Activated CD8-positive, alpha-beta memory T cell treated with anti-CD3 and anti-CD28 coated beads, Interleukin-2, amount 50 U/mL, for 48 hours (primary cell): ENCODE results near the gene PIGT.

Experiments
- DNase-seq: peaks from one replicate; pipeline ENCODE4 v3.0.0-alpha.2; 2020

Gene PIGT

GRCh38 chr20:45432294-45432693 is 16.4 kb downstream of the PIGT start:
- DNase-seq, result no peak

- DNase-seq, result no peak
These were observed 17.4 kb downstream of the PIGT start for GRCh38 chr20:45433316-45433715.

- DNase-seq, result no peak
These were observed 18.0 kb downstream of the PIGT start for GRCh38 chr20:45433976-45434375.

- DNase-seq, result peak; percentile 96
These were observed 21.0 kb downstream of the PIGT start for GRCh38 chr20:45436732-45437485.

DNA sequence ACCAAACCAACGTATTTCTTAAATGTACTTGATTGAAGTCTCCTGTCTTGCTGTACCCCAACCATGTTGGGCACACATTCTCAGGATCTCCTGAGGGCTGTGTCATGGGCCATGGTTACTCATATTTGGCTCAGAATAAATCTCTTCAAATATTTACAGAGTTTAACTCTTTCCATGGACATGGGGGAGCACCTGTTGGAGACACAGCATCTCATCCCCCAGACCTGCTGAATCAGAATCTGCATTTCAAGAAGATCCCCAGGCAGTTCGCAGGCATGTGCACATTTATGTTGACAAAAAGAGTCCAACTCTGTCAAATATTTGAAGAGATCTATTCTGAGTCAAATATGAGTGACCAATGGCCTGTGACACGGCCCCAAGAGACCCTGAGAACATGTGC is 24.5 kb downstream of the PIGT start:
- DNase-seq, result no peak

- no peak for DNase-seq
These were observed 25.1 kb downstream of the PIGT start for GRCh38 chr20:45440891-45441685.

DNA sequence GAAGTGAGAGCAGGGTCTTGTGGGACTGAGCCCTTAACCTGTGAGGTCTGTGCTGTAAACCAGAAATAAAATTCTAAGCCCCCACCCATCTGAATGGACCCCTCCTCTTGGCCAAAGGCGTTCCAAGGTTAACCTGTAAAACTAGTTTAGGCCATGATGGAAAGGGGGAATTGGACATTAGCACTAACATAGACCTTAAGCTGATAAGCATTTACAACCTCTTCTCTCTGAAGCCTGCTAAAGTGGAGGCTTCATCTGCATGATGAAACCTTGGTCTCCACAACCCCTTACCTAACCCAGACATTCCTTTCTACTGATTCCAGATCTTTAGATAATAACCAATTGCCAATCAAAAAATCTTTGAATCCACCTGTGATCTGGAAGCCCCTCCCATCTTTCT is 25.8 kb downstream of the PIGT start:
- DNase-seq, result no peak

DNA sequence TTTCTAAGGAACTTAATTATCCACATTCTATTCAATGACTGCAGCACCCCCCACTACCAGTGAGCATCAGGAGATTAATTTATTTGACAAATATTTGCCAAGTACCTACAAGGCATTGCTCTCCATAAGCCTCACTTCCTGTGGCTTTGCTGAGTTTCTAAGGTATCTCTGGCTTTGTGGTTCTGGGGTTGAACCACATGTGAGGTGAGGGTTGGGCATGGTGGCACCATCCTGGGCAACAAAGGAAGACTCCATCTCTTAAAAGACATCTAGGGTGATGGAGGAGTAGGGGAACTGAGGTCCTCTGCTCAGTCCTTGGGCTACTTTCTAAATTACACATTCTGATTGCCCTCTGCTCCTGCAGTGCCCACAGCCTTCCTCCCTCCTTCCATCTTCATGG is 28.1 kb downstream of the PIGT start:
- DNase-seq, result no peak

- DNase-seq, result no peak
These were observed 30.0 kb downstream of the PIGT start for GRCh38 chr20:45445805-45446562.

- DNase-seq, result no peak
These were observed 32.3 kb downstream of the PIGT start for GRCh38 chr20:45448270-45448669.

GRCh38 chr20:45449528-45449927 is 33.6 kb downstream of the PIGT start:
- no peak for DNase-seq

DNA sequence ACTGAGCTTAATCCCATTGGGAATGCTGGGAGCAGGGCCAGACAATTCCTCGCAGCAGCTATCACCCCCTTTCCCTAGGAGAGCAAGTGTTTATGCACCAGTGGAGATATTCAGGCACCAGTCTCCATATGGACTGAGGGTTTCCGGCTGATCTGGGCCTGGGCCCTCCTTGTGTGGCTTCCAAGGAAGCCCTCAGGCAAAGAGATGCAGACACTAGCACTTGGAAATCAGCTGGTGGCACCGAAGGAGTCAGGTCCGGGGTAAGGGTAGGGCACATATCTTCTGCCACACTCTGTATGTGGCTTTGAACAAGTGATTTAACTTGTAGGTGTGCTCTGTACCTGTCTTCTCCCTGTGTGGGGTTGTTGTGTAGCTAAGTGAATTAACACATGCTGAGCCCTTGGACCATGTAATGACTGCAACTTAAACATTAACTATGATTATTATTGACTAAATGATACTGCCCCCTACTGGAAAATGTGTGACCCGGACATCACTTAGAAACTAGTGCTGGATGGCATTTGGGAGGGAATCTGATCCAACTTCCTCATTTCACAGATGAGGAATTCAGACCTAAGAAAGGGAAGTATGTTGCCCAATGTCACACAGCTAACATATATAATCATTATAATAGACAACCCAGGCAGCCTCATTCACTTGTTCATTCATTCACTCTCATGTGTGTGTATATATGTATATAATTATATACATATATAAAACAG is 34.3 kb downstream of the PIGT start:
- DNase-seq, result no peak

- no peak for DNase-seq
These were observed 36.3 kb downstream of the PIGT start for GRCh38 chr20:45452238-45452637.

DNA sequence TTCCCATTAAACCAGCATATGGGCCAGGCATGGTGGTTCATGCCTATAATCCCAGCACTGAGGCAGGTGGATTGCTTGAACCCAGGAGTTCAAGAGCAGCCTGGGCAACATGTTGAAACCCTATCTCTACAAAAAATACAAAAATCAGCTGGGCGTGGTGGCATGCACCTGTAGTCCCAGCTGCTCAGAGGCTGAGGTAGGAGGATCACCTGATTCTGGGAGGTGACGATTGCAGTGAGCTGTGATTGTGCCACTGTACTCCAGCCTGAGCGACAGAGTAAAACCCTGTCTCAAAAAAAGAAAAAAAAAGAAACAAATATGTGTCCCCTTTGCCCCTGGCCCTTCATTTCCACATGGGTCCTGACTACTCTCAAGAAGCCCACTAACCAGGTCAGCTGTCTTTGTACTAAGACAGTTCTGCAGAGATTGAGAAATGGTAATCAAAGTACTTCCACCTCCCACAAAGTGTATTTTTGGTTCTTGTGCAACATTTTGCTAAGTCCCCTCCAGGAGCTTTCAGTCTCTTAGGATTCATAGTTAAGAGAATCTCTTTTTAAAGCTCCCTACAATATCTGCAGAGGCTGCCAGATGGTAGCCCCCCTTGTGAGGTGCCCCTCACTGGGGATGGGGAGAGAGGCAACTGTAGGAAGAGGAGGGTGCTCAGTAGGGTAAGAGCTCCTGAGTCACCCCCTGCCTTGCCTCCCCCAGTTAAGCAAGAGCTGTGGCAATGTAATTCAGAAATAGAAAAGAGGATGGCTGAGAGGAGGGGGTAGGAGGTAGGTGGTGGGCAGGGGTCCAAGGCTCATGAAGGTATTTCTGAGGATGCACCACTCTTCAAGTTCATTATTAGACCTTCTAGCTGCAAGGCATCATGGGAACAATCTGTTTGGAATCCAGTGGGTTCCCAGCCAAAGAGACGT is 37.1 kb downstream of the PIGT start:
- DNase-seq, result no peak

GRCh38 chr20:45456632-45457031 is 40.7 kb downstream of the PIGT start:
- peak; percentile 63 for DNase-seq

DNA sequence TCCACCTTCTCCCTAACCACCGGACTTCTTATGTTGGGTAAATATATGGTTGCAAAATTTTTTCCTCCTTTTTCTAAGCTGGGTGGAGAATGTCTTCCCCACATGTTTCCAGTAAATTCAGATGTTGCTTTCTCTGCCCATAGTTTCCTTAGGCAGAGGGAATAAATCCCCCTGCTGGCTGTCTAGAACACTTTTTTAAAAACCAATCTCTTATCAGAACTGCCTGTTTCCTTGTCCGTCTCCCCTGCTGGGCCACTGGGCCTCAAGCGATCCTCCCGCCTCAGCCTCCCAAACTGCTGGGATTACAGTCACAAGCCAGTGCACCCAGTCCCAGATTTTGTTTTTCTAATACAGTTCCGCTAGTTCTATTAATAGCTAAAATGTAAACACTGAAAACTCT is 43.7 kb downstream of the PIGT start:
- DNase-seq, result no peak

DNA sequence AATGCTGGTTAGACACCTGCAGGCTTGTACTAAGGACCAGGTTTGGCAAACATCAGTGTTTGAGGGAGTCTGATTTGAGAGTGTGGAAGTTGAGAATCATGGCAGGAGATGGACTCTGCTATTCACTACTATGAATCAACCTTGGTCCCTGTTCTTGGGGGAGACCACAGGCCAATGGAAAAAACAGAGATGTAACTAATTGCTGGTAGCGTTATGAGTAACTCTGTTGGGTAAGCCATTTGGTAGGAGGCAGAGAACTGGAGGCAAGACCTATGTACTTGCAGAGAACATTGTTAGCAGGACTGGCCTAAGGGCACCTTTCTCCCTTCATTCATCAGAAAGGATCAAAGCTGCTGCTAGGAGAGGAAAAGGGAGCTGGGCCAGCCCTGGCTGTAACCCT is 45.3 kb downstream of the PIGT start:
- no peak for DNase-seq

- no peak for DNase-seq
These were observed 47.0 kb downstream of the PIGT start for GRCh38 chr20:45462711-45463509.

GRCh38 chr20:45463709-45464108 is 47.8 kb downstream of the PIGT start:
- no peak for DNase-seq

DNA sequence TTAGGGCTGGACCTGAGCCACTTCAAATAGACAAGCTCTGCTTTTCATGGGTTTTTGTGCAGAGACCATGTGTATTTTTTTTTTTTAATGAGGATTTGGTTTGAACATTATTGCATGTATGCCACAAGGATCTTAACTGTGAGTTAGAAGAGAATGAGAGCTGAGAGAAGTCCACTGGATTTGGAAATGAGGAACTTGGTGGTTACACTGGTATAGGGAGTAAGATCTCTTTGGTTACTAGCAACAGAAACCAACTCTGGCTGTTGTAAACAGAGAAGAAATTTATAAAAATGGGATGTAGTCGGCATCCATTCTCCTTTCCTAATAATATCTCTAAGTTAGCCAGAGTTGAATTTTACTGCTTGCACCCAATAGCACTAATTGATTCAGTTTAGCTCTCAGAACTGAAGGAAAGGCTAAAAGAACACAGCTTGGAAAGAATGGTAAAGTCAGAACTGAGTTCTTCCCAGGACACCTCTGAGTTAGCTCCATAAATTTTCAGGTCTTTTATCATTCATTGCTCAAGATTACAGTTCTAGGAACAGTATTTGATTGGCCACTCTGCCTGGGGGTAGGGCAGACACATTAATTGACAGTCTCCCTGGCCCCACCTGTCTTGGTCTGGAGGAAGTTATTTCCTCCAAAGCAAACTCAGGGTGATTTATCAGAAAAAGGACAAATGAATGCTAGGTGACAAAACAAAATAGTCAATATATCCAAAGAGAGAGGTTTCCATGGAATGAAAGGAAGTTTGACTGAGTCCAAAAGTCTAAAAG is 49.7 kb downstream of the PIGT start:
- no peak for DNase-seq
